ENCODE results near the gene OR6C2.
"Not testable (repeated sequence)": the region's sequence is repeated elsewhere in the genome, so short reads cannot be mapped to it uniquely, and the experiment has no call there.

Gene OR6C2

GRCh38 chr12:55479136-55479535 is 35.3 kb downstream of the OR6C2 start:
- DNase-seq: not testable (repeated sequence)

DNA sequence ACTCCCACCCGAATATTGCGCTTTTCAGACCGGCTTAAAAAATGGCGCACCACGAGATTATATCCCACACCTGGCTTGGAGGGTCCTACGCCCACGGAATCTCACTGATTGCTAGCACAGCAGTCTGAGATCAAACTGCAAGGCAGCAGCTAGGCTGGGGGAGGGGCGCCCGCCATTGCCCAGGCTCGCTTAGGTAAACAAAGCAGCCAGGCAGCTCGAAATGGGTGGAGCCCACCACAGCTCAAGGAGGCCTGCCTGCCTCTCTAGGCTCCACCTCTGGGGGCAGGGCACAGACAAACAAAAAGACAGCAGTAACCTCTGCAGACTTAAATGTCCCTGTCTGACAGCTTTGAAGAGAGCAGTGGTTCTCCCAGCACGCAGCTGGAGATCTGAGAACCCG is 40.4 kb downstream of the OR6C2 start:
- DNase-seq: not testable (repeated sequence)

- no peak for DNase-seq
Measured at GRCh38 chr12:55492078-55492477, 48.2 kb downstream of the OR6C2 start, which contains the start of gene OR6C68. OR6C68 (plus strand) TSS chr12:55492378; CDS start chr12:55492378, 0 bp downstream.

DNA sequence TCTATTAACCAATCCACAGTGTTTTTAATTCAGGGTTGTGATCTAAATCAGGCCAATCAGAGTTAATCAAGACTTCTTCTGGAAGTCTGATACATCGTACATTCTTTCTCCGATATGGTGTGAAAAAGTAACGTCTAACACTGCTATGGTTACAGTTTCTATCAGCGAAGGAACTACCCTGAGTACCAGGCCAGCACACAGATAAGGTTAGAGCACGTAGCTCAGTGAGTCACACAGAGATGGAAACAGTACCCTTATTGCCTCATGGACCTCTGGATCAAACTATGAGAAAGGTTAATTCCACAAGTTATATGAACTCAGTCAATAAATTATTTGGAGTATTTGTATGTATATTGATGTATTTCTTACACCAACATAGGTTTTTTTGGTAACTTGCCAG is 51.6 kb downstream of the OR6C2 start:
- DNase-seq: no peak

DNA sequence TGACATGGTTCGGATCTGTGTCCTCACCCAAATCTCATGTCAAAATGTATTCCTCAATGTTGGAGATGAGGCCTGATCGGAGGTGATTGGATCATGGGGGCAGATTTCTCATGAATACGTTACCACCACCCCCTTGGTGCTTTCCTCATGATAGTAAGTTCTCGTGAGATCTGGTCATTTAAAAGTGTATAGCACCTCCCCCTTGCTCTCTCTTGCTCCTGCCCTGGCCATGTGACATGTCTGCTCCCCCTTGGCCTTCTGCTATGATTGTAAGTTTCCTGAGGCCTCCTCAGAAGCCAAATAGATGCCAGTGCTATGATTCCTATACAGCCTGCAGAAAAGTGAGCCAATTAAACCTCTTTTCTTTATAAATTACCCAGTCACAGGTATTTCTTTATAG is 55.4 kb downstream of the OR6C2 start:
- no peak for DNase-seq

- DNase-seq: no peak
Measured at GRCh38 chr12:55499810-55500252, 56.0 kb downstream of the OR6C2 start.

DNA sequence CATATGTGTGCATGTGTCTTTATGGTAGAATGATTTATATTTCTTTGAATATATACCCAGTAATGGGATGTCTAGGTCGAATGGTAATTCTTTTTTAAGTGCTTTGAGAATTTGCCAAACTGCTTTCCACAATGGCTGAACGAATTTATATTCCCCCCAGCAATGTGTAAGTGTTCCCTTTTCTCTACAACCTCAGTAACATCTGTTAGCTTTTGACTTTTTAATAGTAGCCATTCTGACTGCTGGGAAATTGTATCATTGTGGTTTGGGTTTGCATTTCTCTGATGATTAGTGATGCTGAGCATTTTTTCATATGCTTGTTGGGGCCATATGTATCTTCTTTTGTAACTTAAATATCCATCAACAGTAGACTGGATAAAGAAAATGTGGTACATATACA is 57.7 kb downstream of the OR6C2 start:
- no peak for DNase-seq
